Measurements from ENCODE around the gene DENND6B. TPM values are rescaled to one million over a fixed set of nuclear protein-coding genes. Genes with fewer than 3 reads are reported as not detected.

Gene DENND6B
- total RNA-seq, 1 donor from 2014 or later: 6.4 TPM

- DNase-seq (ENCODE audit: extremely low read depth, low read depth, low spot score): no peak
These were observed 10.4 kb downstream of the DENND6B start for GRCh38 chr22:50316114-50317065.

GRCh38 chr22:50315289-50316113 is 11.3 kb downstream of the DENND6B start:
- no peak for DNase-seq (ENCODE audit: extremely low read depth, low read depth, low spot score)

- DNase-seq (ENCODE audit: extremely low read depth, low read depth, low spot score): no peak
These were observed 12.1 kb downstream of the DENND6B start for GRCh38 chr22:50314455-50315288.

GRCh38 chr22:50314081-50314454 is 12.7 kb downstream of the DENND6B start:
- DNase-seq (ENCODE audit: extremely low read depth, low read depth, low spot score): no peak

GRCh38 chr22:50313600-50313999 is 13.2 kb downstream of the DENND6B start:
- DNase-seq (ENCODE audit: extremely low read depth, low read depth, low spot score): no peak

- DNase-seq (ENCODE audit: extremely low read depth, low read depth, low spot score): no peak
These were observed 13.8 kb downstream of the DENND6B start for GRCh38 chr22:50313021-50313420.

- no peak for DNase-seq (ENCODE audit: extremely low read depth, low read depth, low spot score)
These were observed 14.4 kb downstream of the DENND6B start for GRCh38 chr22:50312371-50312770.

GRCh38 chr22:50311606-50312351 is 15.0 kb downstream of the DENND6B start:
- DNase-seq (ENCODE audit: extremely low read depth, low read depth, low spot score): no peak

GRCh38 chr22:50310949-50311444 is 15.8 kb downstream of the DENND6B start:
- DNase-seq (ENCODE audit: extremely low read depth, low read depth, low spot score): no peak

GRCh38 chr22:50310031-50310722 is 16.6 kb downstream of the DENND6B start:
- no peak for DNase-seq (ENCODE audit: extremely low read depth, low read depth, low spot score)

GRCh38 chr22:50309601-50309991 is 17.2 kb downstream of the DENND6B start:
- DNase-seq (ENCODE audit: extremely low read depth, low read depth, low spot score): no peak

GRCh38 chr22:50308986-50309600 is 17.7 kb downstream of the DENND6B start:
- DNase-seq (ENCODE audit: extremely low read depth, low read depth, low spot score): no peak

- DNase-seq (ENCODE audit: extremely low read depth, low read depth, low spot score): no peak
These were observed 18.2 kb downstream of the DENND6B start for GRCh38 chr22:50308597-50308935.

GRCh38 chr22:50307890-50308596 is 18.8 kb downstream of the DENND6B start:
- no peak for DNase-seq (ENCODE audit: extremely low read depth, low read depth, low spot score)

GRCh38 chr22:50306753-50307749 is 19.8 kb downstream of the DENND6B start, which contains the start of gene PLXNB2:
Gene PLXNB2 (minus strand): TSS chr22:50307646. CDS start chr22:50290584, 17,062 bp downstream.
- no peak for DNase-seq (ENCODE audit: extremely low read depth, low read depth, low spot score)

GRCh38 chr22:50305923-50306566 is 20.8 kb downstream of the DENND6B start:
- DNase-seq (ENCODE audit: extremely low read depth, low read depth, low spot score): peak; percentile 48
